Neural cell (in vitro differentiated cells): Measurements from ENCODE around the gene METTL1. TPM values are rescaled to one million over a fixed set of nuclear protein-coding genes. Genes with fewer than 3 reads are reported as not detected.

ENCODE experiments used
- H2AFZ ChIP-seq: fragments of 200-600, 300-800 bp; sonication (generic), shearing (Covaris generic); 2 replicates; pipeline ENCODE4 v1.6.0; 2014; ENCODE audit warnings: low read depth, mild to moderate bottlenecking, antibody characterized with exemption, low read length, moderate library complexity
- H3F3A ChIP-seq: fragments of 200-600 bp; shearing (Covaris generic); 2 replicates; pipeline ENCODE4 v1.6.1; 2016; ENCODE audit warnings: mild to moderate bottlenecking, moderate library complexity, mixed read lengths, antibody characterized with exemption, low read length; ENCODE audit not compliant: insufficient read depth, poor library complexity, severe bottlenecking
- H3K27ac ChIP-seq: fragments of 200-600, 300-800 bp; sonication (generic), shearing (Covaris generic); 2 replicates; pipeline ENCODE4 v1.5.1; 2014; ENCODE audit warnings: mild to moderate bottlenecking, low read length, moderate library complexity
- H3K27me3 ChIP-seq: fragments of 300-800, 200-600 bp; sonication (generic), shearing (Covaris generic); 2 replicates; pipeline ENCODE4 v1.6.0; 2014; ENCODE audit warnings: mild to moderate bottlenecking, low read depth, low read length, moderate library complexity; ENCODE audit not compliant: insufficient read depth
- H3K36me3 ChIP-seq: fragments of 300-800, 200-600 bp; sonication (generic), shearing (Covaris generic); 2 replicates; pipeline ENCODE4 v1.5.1; 2014; ENCODE audit warnings: mild to moderate bottlenecking, antibody characterized with exemption, low read length, moderate library complexity; ENCODE audit not compliant: insufficient read depth
- H3K4me2 ChIP-seq: fragments of 300-800, 200-600 bp; sonication (generic), shearing (Covaris generic); 2 replicates; pipeline ENCODE4 v1.6.0; 2014; ENCODE audit warnings: mild to moderate bottlenecking, low read length
- H3K4me3 ChIP-seq: fragments of 300-800, 200-600 bp; sonication (generic), shearing (Covaris generic); 2 replicates; pipeline ENCODE4 v1.5.1; 2014; ENCODE audit warnings: mild to moderate bottlenecking, low read length, moderate library complexity
- H3K79me2 ChIP-seq: fragments of 200-600 bp; shearing (Covaris generic); replicated peaks from 2 replicates; pipeline ENCODE4 v1.6.0; 2014; ENCODE audit warnings: mild to moderate bottlenecking, low read length, moderate library complexity; ENCODE audit not compliant: insufficient read depth
- H3K9ac ChIP-seq: fragments of 300-800, 200-600 bp; sonication (generic), shearing (Covaris generic); 2 replicates; pipeline ENCODE4 v1.6.1; 2016; ENCODE audit warnings: mild to moderate bottlenecking, low read length, mixed read lengths
- H3K9me2 ChIP-seq: fragments of 200-600 bp; shearing (Covaris generic); 2 replicates; pipeline ENCODE4 v1.6.1; 2016; ENCODE audit warnings: mild to moderate bottlenecking, low read length, mixed read lengths; ENCODE audit not compliant: insufficient read depth
- H3K9me3 ChIP-seq: fragments of 200-600, 300-800 bp; sonication (generic), shearing (Covaris generic); 2 replicates; pipeline ENCODE4 v1.6.1; 2016; ENCODE audit warnings: mild to moderate bottlenecking, mixed run types, low read length, moderate library complexity, mixed read lengths
- H4K20me1 ChIP-seq: fragments of 200-600 bp; shearing (Covaris generic); 2 replicates; pipeline ENCODE4 v1.6.1; 2016; ENCODE audit warnings: mild to moderate bottlenecking, mixed run types; ENCODE audit not compliant: insufficient read depth
- CTCF ChIP-seq: fragments of 450-650 bp; IDR thresholded peaks from 2 replicates; pipeline ENCODE4 v1.5.1; 2014; ENCODE audit warnings: antibody characterized with exemption, mild to moderate bottlenecking, moderate library complexity; ENCODE audit not compliant: poor library complexity, severe bottlenecking
- EP300 ChIP-seq: fragments of 450-650 bp; conservative IDR thresholded peaks from 2 replicates; pipeline ENCODE4 v1.6.1; 2014; ENCODE audit warnings: antibody characterized with exemption, mild to moderate bottlenecking, moderate library complexity; ENCODE audit not compliant: poor library complexity, severe bottlenecking
- EZH2 ChIP-seq: fragments of 200-600, 300-800 bp; shearing (Covaris generic), sonication (generic); IDR thresholded peaks from 2 replicates; pipeline ENCODE4 v1.6.1; 2014; ENCODE audit warnings: antibody characterized with exemption, low read length, borderline replicate concordance, mild to moderate bottlenecking; ENCODE audit not compliant: insufficient read depth, poor library complexity, severe bottlenecking
- POLR2AphosphoS5 ChIP-seq: IDR thresholded peaks from 2 replicates; pipeline ENCODE4 v1.6.1; 2012
- RAD21 ChIP-seq: fragments of 450-650 bp; conservative IDR thresholded peaks from 2 replicates; pipeline ENCODE4 v1.6.1; 2014; ENCODE audit warnings: antibody characterized with exemption, mild to moderate bottlenecking, moderate library complexity
- REST ChIP-seq: IDR thresholded peaks from 2 replicates; pipeline ENCODE4 v1.6.1; 2012; ENCODE audit warnings: borderline replicate concordance
- SMC3 ChIP-seq: fragments of 450-650 bp; conservative IDR thresholded peaks from 2 replicates; pipeline ENCODE4 v1.6.1; 2014; ENCODE audit warnings: antibody characterized with exemption, mild to moderate bottlenecking, moderate library complexity; ENCODE audit not compliant: poor library complexity
- TAF1 ChIP-seq: IDR thresholded peaks from 2 replicates; pipeline ENCODE4 v1.6.1; 2012; ENCODE audit warnings: low read depth
- polyA plus RNA-seq: library from polyadenylated mRNA; depleted of rRNA; stranded (reverse); fragments of >200 nt; gene quantifications from 2 replicates; pipeline ENCODE4 v1.2.3, GENCODE V29; 2014

METTL1 gene
- polyA plus RNA-seq, 1 donor from 2014 or later, result 1.9 TPM

GRCh38 chr12:57760347-57760982 is 11.4 kb downstream of the METTL1 start:
- TF ChIP-seq EP300 (no peak), REST (no peak), EZH2 (no peak), SMC3 (no peak)
- Histone ChIP-seq H3K9me2 (no peaks in the 10 kb centered on the region), H3K4me3 (no peak overlapping the region), H3K27ac (no peak overlapping the region), H3K79me2 (no peaks in the 10 kb centered on the region), H3K36me3 (no peaks in the 10 kb centered on the region), H3F3A (no peaks in the 10 kb centered on the region), H3K4me2 (no peak overlapping the region), H2AFZ (no peak overlapping the region), H4K20me1 (no peaks in the 10 kb centered on the region), H3K9me3 (no peaks in the 10 kb centered on the region), H3K27me3 (peaks cover 32% of the 10 kb centered on the region), H3K9ac (no peak overlapping the region)

GRCh38 chr12:57759360-57759980 is 12.4 kb downstream of the METTL1 start:
- H3K9ac ChIP-seq, result no peak overlapping the region
- peaks cover 22% of the 10 kb centered on the region for H3K27me3 ChIP-seq
- no peak overlapping the region for H3K27ac ChIP-seq
- H3K9me2 ChIP-seq, result no peaks in the 10 kb centered on the region
- no peak overlapping the region for H3K4me3 ChIP-seq
- no peaks in the 10 kb centered on the region for H4K20me1 ChIP-seq
- H3K9me3 ChIP-seq, result no peaks in the 10 kb centered on the region
- no peak overlapping the region for H2AFZ ChIP-seq
- H3K79me2 ChIP-seq, result no peaks in the 10 kb centered on the region
- H3F3A ChIP-seq, result no peaks in the 10 kb centered on the region
- no peaks in the 10 kb centered on the region for H3K36me3 ChIP-seq
- TF ChIP-seq SMC3 (peak; percentile 49), RAD21 (peak; percentile 35), EZH2 (no peak), POLR2AphosphoS5 (no peak), CTCF (peak; percentile 72), TAF1 (no peak), EP300 (no peak)
- no peak overlapping the region for H3K4me2 ChIP-seq
